ENCODE data around the gene C2orf72. TPM values are rescaled to one million over a fixed set of nuclear protein-coding genes. Genes with fewer than 3 reads are reported as not detected.

C2orf72 gene
- total and polyA plus RNA-seq, 2 of the 13 experiments (the other 11 are each of a cell fraction or from before 2014, with no cell fraction given), result 147 to 203 TPM

DNA sequence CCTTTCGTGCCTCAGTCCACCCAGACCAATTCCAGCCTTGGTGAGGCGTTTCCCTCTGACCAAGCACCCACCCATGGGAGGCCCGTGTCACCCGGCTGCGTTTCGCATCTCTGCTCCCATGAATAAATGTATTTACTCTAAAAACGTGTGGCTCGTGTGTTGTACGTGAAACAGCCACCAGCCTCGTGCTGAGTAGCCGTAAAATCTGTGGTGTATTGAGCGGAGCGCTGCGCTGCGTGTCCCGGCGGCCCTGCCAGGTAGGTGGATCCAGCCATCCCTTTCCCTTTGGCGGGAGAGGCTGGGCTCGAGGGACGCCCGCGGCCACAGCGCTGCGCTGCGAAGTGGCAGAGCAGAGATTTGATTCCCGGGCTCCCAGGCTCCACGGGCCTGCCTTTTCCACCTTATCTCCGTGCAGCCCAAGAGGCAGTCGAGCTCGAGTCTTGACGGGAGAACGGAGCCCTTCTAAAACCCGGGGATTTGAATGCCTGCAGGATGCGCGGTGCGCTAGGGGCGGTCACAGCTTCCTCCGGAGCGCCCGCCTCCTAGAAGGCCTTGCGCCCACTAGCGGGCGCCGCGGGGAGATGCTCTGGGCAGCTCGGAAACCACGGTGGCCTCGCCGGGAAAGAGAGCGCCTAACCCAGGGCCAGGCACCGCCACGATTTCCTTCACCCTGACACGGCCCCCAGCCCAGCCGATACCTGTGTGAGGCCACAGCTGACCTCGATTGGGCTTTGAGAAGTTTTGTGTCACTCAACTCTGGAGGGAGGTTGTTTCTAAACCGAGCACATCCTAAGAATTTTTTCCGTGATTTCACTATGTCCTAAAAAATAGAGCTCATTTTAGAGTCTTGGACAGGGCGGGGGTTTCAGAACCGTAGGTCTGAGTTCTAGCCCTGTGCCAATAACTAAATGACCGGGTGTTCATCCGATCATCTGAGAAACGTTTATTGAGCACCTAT lies 15.4 kb downstream of the C2orf72 start (continued):
- TF ChIP-seq, protein P1, sequence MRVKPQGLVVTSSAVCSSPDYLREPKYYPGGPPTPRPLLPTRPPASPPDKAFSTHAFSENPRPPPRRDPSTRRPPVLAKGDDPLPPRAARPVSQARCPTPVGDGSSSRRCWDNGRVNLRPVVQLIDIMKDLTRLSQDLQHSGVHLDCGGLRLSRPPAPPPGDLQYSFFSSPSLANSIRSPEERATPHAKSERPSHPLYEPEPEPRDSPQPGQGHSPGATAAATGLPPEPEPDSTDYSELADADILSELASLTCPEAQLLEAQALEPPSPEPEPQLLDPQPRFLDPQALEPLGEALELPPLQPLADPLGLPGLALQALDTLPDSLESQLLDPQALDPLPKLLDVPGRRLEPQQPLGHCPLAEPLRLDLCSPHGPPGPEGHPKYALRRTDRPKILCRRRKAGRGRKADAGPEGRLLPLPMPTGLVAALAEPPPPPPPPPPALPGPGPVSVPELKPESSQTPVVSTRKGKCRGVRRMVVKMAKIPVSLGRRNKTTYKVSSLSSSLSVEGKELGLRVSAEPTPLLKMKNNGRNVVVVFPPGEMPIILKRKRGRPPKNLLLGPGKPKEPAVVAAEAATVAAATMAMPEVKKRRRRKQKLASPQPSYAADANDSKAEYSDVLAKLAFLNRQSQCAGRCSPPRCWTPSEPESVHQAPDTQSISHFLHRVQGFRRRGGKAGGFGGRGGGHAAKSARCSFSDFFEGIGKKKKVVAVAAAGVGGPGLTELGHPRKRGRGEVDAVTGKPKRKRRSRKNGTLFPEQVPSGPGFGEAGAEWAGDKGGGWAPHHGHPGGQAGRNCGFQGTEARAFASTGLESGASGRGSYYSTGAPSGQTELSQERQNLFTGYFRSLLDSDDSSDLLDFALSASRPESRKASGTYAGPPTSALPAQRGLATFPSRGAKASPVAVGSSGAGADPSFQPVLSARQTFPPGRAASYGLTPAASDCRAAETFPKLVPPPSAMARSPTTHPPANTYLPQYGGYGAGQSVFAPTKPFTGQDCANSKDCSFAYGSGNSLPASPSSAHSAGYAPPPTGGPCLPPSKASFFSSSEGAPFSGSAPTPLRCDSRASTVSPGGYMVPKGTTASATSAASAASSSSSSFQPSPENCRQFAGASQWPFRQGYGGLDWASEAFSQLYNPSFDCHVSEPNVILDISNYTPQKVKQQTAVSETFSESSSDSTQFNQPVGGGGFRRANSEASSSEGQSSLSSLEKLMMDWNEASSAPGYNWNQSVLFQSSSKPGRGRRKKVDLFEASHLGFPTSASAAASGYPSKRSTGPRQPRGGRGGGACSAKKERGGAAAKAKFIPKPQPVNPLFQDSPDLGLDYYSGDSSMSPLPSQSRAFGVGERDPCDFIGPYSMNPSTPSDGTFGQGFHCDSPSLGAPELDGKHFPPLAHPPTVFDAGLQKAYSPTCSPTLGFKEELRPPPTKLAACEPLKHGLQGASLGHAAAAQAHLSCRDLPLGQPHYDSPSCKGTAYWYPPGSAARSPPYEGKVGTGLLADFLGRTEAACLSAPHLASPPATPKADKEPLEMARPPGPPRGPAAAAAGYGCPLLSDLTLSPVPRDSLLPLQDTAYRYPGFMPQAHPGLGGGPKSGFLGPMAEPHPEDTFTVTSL (CRISPR knock-in tag; IDR thresholded peaks at IDR 0.05; ENCODE audit: borderline replicate concordance), result no peak
- TF ChIP-seq ATF3 (CRISPR knock-in tag; IDR thresholded peaks at IDR 0.05), result peak; percentile 59
- TF ChIP-seq, protein P2, sequence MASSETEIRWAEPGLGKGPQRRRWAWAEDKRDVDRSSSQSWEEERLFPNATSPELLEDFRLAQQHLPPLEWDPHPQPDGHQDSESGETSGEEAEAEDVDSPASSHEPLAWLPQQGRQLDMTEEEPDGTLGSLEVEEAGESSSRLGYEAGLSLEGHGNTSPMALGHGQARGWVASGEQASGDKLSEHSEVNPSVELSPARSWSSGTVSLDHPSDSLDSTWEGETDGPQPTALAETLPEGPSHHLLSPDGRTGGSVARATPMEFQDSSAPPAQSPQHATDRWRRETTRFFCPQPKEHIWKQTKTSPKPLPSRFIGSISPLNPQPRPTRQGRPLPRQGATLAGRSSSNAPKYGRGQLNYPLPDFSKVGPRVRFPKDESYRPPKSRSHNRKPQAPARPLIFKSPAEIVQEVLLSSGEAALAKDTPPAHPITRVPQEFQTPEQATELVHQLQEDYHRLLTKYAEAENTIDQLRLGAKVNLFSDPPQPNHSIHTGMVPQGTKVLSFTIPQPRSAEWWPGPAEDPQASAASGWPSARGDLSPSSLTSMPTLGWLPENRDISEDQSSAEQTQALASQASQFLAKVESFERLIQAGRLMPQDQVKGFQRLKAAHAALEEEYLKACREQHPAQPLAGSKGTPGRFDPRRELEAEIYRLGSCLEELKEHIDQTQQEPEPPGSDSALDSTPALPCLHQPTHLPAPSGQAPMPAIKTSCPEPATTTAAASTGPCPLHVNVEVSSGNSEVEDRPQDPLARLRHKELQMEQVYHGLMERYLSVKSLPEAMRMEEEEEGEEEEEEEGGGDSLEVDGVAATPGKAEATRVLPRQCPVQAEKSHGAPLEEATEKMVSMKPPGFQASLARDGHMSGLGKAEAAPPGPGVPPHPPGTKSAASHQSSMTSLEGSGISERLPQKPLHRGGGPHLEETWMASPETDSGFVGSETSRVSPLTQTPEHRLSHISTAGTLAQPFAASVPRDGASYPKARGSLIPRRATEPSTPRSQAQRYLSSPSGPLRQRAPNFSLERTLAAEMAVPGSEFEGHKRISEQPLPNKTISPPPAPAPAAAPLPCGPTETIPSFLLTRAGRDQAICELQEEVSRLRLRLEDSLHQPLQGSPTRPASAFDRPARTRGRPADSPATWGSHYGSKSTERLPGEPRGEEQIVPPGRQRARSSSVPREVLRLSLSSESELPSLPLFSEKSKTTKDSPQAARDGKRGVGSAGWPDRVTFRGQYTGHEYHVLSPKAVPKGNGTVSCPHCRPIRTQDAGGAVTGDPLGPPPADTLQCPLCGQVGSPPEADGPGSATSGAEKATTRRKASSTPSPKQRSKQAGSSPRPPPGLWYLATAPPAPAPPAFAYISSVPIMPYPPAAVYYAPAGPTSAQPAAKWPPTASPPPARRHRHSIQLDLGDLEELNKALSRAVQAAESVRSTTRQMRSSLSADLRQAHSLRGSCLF (CRISPR knock-in tag; IDR thresholded peaks at IDR 0.05; ENCODE audit: borderline replicate concordance), result no peak
- TF ChIP-seq PRDM4 (CRISPR knock-in tag; IDR thresholded peaks at IDR 0.05; ENCODE audit: borderline replicate concordance), result no peak
- TF ChIP-seq U2AF1 (optimal IDR thresholded peaks at IDR 0.05; ENCODE audit: low read depth, low read length), result peak; percentile 49
- no peak for TF ChIP-seq ZNF549 (CRISPR knock-in tag; IDR thresholded peaks at IDR 0.05)
- peak; percentile 70 for TF ChIP-seq RCOR2 (CRISPR knock-in tag; IDR thresholded peaks at IDR 0.05)
- TF ChIP-seq PHF8 (CRISPR knock-in tag; IDR thresholded peaks at IDR 0.05), result peak; percentile 67
- peak; percentile 94 for TF ChIP-seq ZNF350 (CRISPR knock-in tag; IDR thresholded peaks at IDR 0.05; ENCODE audit: borderline replicate concordance, low read depth)
- TF ChIP-seq, protein P3, sequence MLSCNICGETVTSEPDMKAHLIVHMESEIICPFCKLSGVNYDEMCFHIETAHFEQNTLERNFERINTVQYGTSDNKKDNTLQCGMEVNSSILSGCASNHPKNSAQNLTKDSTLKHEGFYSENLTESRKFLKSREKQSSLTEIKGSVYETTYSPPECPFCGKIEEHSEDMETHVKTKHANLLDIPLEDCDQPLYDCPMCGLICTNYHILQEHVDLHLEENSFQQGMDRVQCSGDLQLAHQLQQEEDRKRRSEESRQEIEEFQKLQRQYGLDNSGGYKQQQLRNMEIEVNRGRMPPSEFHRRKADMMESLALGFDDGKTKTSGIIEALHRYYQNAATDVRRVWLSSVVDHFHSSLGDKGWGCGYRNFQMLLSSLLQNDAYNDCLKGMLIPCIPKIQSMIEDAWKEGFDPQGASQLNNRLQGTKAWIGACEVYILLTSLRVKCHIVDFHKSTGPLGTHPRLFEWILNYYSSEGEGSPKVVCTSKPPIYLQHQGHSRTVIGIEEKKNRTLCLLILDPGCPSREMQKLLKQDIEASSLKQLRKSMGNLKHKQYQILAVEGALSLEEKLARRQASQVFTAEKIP (CRISPR knock-in tag; IDR thresholded peaks at IDR 0.05; ENCODE audit: borderline replicate concordance), result 0 out of 2 replicates have a peak, but pooled peaks have one; percentile 71
- TF ChIP-seq DNMT3B (CRISPR knock-in tag; conservative IDR thresholded peaks at IDR 0.05), result no peak

Data from HepG2 (cell line).